Keratinocyte (primary cell): ENCODE measurements around the gene IL4R.

Experiments
- CTCF ChIP-seq, 3 experiments: IDR thresholded peaks in 1 of 3; conservative IDR thresholded peaks in 1 of 3; optimal IDR thresholded peaks in 1 of 3; 2 replicates in 2 of 3; 3 replicates in 1 of 3; pipeline versions ENCODE3 to v1.5.1; 2011; ENCODE audit warnings: low read length in 3 of 3, mild to moderate bottlenecking in 3 of 3, moderate library complexity in 2 of 3, control low read depth in 1 of 3, inconsistent platforms in 1 of 3; ENCODE audit not compliant: insufficient read depth in 2 of 3; ENCODE audit errors: extremely low read depth in 1 of 3
- EZH2 ChIP-seq: IDR thresholded peaks from one replicate; pipeline ENCODE4 v1.6.1; 2012; ENCODE audit warnings: inconsistent platforms, mild to moderate bottlenecking, low read length, moderate library complexity

- no peak for TF ChIP-seq EZH2
- peak in 1 of 3 experiments; percentile 0 for TF ChIP-seq CTCF (optimal IDR thresholded peaks at IDR 0.05 in 1 of 3, IDR thresholded peaks at IDR 0.05 in 1 of 3, conservative IDR thresholded peaks at IDR 0.05 in 1 of 3; ENCODE audit: extremely low read depth in 1 of 3, insufficient read depth in 2 of 3, low read length in 3 of 3)
Observed at GRCh38 chr16:27319257-27319965, 5.6 kb downstream of the IL4R start.
